Dedifferentiated amniotic fluid mesenchymal stem cell (primary cell): ENCODE results near the gene OAF.
"Not testable (repeated sequence)": the region's sequence is repeated elsewhere in the genome, so short reads cannot be mapped to it uniquely, and the experiment has no call there.

Experiments
- DNase-seq: peaks from one replicate; pipeline ENCODE4 v3.0.0-alpha.2; 2016; ENCODE audit errors: extremely low spot score

Gene OAF

DNA sequence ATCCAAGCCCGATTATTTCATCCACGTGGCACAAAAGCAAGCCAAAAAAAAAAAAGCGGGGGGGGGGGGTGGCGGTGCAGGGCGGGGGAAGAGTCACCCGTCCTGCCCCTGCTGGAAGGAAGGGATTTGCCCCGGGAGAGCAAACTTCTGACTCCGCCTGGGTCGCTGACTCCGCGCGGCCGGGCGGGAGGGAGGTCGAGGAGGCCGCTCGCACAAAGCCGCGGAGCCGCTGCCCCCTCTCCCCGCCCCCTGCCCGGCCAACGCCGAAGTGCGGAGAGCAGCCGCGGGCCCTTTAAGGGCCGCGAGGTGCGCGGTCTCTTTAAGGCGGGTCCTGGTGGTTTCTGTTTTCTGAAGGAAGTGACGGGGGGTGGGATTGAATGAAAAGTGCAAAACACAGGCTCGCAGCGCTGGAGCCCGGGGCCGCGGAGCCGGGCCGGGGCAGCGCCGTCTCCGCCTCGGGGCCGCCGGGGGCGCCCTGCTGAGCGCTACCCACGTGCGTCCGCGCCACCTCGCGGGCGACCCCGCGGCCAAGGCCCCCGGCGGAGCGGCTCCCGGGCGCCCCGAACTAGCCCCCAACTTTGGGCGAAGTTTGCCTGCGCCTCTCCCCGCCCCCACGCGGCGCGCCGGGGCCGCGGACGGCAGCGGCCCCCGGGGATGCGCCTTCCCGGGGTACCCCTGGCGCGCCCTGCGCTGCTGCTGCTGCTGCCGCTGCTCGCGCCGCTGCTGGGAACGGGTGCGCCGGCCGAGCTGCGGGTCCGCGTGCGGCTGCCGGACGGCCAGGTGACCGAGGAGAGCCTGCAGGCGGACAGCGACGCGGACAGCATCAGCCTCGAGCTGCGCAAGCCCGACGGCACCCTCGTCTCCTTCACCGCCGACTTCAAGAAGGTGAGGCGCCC is at the start of gene OAF:
TSS of gene OAF (plus strand) at position 407 of the 896 bp plus-strand sequence. CDS start at position 655, 248 bp downstream.
- peak; percentile 55 for DNase-seq

DNA sequence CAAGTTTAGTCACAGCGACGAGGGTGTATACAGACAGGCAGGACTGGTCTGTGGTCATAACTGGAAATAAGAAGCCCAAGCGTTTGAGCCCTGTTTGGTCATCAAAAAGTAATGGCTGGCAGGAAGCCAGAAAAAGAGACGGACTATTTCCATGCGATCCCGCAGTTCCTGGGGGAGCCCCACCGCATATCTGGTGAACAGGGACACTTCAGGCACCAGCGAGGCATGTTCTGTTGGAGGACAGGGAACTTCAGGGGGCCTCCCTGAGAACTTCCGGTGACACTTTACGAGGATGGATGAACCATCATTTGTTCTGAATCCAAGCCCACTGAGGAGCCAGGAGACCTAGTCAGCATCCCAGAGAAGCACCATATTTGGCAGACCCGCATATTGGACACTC is 43.2 kb upstream of the OAF start:
- DNase-seq = no peak

DNA sequence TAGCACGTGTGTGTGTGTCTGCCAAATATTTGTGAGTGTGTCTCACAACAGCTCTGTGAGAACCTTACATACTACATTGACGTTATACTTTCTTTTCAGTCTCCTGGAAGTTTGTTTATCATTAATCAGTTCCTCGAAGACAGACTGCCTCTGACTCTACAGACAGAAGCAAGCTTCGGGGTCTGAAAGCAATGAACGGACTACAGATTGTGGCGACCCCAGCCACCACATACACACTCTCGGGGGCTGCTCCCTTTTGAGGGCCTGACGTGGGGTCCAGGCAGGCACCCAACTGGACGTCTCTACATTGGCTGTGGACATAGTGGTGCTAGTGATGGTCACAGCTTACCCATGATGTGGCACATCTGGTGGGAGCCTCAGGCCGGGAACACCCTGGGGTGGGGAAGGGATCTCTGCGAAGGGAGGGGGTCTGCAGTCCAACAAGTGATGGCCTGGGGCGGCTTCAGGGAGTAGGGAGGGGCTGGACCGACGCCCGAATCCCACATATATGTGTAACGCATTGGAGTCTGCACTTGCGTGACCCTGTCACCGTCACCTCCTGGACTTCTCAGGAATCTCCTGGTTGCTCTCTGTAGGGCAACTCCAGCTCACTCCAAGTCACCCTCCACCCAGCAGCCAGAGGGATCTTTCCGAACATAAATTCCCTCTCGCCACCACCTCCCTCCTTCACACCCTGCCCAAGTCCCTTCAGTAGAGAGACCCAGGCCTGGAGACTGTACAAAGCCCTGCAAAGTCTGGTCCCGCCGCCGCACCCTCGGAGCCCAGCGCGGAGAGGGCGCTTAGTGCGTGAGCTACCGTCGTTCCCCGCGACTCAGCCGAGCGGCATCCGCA is 42.5 kb upstream of the OAF start:
- DNase-seq = no peak

DNA sequence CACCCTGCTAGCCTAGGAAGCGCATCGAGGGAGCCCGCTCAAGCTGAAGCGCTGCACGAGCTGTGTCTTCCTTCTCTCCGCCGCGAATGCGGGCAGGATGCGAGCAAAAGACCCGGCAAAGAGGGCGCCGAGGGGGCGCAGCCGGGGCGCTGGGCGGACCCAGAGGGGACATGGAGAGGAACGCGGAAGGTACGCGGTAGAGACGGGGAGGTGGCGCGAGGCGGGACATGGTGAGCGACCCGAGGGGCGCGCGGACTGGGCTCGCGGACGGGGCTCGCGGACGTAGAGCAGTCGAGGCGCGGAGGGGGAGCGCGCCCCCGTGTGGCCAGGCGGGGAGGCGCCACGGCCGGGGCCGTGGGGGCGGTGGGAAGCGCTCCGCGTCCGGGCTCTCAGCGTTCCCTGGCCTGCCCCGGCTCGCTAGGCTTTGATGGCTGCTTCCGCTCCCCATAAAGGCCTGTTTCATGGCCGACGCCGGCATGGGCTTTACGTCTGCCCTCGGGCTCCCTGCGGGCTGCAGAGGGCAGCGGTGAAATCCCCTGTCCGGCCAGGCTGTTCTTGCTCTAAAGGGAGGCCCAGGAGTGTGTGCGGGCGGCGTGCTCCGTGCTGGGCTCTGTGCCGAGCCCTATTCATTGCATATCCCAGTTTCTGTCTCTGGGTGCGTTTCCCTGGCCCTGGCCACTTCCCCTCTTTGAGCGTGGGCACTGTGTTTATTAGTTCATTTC is 41.7 kb upstream of the OAF start:
- no peak for DNase-seq

DNA sequence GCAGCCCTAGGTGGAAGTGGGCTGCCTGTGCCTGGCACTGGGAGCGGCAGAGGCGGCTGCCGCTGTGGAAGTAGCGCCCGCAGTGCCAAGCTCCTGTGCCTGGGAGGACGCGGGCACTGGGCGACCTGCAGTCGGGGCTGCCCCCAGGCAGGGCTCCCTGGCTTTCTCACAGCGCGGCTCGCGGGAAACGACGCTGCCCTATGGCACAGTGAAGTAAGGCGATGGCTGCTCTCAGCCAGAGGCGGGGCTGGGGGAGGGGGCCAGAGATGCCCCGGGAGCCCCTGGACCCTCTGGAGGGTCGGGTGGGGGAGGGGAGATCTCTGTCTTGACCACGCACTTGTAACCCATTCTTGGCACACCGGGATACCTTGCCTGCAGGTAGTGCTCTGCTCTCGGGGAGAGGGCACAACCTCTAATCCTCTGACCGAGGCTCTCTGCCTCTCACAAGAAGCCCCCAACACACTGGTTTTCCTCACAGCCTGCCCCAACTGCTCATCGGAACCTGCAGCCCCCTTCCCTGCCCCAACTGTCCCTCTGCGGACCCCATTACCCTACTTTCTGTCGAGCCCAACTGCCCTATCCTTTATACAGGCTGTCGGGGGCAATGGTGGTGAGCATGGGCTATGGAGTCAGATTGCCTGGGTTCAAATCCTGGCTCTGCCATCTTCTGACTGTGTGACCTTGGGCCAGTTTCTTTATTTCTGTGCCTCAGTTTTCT is 40.7 kb upstream of the OAF start:
- no peak for DNase-seq

DNA sequence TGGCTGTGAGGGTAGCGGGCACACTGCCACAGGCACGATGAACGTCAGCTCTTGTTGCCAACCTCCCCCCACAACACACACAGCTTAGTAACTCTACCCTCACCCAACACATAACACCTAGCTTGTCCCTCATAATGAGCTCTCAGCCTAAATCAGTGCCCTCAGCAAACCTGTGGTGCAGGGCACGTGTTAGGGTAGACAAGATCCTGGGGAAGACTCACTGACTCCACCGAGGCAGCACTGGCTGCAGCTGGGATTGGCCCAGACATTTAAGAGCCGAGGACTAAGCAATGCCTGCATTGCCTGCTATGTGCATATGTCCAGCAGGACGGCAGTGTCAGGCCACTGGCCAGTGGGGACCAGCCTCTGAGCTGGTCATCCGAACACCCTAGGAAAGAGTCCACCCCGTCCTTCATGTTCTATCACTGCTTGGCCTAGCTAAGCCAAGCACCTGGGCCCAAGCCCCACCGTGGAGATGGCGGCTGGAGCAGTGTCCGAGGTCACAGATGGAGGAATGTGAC is 40.0 kb upstream of the OAF start:
- no peak for DNase-seq

DNA sequence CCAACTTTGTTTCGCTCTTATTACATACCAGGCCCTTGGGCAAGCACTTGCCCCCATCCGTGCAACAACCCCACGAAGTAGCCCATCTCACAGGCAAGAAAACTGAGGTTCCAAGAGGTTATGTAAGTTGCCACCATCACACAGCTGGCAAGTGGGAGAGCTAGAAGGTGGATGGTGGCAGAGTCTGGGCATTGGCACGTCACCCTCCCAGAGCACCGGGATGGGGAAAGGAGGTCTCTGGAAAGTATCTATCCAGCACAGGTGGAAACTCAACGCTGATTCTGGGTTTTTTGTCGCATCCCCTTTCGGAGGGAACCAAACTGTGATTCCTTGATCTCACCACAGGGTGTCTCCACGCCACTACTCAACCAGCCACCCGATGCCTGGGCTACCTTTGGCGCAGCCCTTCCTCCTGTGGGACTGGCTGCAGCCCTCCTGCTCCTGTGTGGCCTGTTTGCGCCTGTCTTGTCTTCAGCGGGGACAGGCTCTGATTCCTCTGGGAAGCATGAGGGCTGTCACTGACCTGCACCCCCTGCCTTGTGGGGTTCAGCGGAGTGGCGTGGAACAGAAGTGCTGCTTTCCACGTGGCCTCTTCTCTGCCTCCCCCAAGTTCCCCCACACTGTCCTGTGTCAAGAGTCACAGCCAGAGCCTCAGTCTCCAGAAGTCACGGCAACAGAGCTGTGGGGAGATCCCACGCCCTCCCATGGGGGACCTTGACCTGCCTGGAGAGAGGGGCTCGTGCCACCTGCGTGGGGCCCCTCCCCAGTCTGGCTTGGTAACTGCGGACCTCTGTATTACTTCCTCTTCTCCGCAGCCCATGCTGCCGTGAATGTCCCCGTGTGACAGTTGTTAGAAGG is 38.5 kb upstream of the OAF start:
- peak; percentile 35 for DNase-seq

DNA sequence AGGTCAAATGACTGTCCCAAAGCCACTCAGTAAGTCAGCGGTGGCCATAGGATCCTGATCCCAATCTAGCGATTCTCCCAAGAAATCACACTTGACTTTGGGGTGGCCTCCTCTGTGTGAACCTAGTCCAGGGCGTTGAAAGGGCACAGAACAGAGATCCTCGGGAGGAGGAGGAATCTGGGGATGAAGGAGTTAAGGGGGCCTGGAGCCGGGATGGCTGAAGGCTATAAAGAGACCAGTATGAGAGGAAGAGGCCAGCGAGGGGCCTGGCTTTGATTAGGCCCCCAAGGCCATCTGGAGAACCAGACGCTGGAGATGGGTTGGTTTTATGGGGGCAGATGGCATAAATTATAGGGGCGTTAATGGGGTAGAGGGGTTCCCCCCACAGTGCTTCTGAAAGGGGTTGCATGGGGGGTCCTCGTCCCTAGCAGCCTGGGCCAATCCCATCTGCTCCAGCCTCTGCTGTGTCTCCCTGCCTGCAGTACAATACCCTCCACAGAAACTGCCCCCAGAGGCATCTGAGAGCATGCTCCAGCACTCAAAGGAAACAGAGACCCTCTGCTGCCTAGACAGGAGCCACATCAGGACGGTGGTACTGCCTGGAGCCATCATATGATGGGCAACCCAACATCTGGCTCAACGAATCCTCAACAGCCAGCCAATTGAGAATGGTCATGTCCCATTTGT is 37.7 kb upstream of the OAF start:
- DNase-seq = no peak

DNA sequence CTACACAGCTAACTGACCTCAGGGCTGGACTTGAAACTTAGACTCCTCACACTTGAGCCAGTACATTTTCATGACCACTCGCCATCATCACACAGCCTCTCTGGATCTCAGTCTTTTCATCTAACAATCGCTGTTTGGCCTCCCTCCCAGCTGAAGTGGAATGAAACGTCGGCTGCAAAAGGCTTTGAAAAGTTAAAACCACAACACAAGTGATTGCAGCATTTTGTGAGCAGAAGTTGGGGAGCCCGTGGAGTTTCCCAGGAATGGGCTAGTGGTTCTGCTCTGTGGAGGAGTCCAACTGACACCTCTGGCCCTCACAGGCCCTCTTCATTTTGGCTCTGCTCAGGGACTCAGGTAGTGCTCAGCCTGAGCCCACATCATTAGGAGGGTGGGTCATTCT is 37.0 kb upstream of the OAF start:
- DNase-seq = no peak

DNA sequence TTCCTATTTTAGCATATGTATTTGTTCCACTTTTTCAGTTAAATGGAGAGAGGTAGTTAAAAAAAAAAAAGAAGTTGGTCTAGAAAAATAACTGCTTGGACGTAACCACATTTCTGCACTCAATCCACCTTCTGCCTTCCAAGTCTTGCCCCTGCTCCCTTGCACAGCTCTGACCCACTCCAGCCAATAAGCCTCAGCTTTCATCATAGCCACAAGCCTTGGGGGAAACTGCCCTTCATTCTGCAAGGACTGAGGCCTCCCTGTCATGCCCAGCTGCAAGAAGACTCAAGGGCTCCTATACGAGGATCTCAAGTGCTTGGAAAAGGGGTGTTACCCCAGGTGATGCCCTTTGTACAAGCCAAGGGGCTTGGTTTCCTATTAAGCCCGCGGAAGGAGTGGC is 36.0 kb upstream of the OAF start:
- DNase-seq = no peak

DNA sequence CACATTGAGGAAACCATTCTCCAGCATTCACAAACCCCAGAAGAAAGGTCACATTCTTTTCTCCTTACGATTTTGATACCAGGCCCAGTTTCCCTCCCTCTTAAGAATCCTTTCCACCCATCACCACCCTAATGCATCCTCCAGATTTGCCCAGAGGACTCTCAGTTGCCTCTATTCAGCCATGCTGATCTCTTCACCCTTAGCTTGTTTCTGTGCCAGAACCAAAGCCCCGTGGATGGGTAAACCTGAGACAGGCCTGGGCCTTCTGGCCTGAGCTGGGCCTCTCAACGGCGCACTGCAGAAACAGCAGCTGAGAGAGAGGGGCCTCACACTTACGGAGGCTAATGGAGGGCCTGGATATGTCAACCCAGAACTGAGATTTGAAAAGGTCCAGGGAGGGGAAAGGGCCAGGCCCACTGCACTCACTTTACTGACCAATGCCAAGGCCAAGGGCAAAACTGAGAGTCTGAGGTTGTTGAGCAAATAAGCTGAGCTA is 32.2 kb upstream of the OAF start:
- DNase-seq = no peak

DNA sequence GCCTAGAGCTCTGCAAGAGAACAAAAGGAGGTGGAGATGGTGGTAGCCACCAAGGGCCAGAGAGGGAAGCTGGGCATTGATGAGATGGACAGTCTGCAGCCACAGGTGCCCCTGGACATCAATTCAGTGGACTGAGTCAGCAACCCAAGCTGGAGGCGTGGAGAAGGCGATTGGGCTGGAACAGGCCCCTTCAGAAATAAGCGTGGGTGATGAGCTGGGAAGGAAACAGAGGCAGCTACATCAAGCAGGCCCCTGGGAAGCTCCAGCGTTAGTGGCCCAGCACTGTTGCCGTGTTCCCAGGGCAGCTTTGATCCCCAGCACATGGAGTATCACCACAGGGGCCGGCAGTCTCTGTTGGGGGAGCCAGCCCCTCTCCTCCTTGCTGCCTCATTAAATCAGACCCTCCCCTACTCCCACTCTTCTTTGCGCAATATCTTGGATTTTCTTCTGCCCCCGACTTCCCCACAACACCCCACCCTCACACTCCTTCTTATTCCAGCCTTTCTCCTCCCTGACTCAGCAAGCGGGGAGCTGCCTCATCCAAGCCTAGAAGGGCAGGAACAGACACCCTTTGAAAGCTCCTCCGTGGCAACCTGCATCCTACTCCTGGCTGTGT is 31.7 kb upstream of the OAF start:
- no peak for DNase-seq

DNA sequence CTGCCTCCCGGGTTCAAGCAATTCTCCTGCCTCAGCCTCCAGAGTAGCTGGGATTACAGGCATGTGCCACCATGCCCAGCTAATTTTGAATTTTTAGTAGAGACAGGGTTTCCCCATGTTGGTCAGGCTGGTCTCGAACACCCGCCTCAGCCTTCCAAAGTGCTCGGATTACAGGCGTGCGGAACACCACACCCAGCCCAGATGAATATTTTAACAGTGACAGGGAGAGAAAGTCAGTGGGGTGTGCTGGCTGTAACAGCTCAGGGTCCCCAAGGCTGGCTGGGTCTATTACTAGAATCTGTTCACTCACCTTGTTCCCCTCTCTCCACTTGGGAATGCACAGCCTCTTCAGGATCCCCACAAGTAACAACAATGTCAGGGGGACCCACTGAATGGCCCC is 30.8 kb upstream of the OAF start:
- DNase-seq = not testable (repeated sequence)

DNA sequence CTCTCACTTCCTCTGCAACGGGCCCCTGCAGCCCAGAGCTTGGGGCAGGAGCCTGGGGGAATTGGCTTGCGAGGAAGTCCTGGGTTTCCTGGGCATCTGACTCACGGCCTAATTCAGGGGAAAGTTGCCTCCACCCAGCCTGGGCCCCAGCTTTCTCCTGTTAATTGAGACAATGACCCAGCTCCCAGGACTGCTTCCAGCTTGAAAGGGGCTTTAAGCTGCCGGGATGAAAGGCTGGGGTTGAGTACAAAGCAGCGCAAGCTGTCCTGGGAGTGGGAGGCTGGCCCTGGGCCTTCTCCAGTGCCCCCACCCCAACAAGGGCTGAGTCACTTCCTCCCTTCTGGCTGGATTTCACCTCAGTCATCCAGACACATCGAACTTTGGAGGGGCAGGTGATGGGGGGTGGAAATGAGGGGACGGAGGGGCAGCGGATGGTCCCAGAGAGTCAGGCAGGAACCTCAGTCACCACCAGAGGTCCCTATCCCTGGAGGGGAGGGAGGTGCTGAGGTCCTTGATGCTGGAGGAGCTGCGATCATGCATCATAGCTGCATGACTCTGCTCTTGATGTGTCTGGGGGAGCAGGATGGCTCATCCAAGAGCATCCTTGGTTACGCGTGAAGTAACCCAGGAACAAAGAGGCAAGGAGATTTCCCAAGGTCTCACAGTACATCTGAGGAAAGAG is 30.1 kb upstream of the OAF start:
- peak; percentile 43 for DNase-seq

DNA sequence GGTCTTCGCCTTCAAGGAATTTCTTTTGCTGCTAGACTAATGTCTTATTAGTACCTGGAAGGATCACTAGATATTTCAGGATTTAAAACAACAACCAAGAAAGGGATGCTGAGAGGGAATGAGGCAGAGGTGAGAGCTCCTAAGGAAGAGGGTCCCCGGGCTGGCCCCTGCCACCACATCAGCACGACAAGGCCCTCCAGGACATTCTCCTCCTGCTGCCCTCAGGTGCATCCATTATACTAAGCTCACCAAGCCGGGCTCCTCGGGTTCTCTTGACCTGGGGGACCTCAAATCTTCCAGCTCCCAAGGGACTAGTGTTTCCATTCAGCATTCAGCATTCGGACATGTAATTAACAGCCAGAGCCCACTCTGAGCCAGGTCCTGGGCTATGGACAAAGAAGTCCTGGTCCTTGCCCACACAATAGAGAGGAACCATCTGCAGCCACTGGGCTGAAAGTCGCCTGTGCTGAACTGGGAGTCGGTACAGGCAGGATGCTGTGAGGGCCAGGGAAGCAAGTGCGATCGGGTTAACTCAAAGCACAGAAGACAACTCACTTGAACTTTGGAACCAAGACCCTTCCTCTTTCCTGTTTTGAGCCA is 29.4 kb upstream of the OAF start:
- DNase-seq = no peak

DNA sequence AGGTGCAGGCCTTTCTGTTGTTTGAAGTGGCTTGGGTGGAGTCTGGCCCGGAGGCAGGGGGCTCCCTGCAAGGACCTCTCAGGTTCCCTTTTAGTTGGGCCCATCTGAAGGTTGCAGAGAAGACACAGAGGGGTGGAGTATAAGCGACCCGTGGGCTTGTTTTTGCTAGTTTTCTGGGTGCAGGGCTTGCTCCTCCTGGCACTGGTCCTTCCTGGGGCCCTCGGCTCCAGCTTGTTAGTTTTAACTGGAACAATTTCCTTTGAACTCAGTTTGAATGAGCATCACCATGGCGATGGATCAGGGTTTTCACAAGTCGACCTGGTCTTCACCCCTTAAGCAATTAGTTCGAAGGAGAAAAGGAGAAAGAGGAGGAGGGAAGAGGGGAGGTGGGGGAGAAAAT is 28.5 kb upstream of the OAF start:
- DNase-seq = no peak

DNA sequence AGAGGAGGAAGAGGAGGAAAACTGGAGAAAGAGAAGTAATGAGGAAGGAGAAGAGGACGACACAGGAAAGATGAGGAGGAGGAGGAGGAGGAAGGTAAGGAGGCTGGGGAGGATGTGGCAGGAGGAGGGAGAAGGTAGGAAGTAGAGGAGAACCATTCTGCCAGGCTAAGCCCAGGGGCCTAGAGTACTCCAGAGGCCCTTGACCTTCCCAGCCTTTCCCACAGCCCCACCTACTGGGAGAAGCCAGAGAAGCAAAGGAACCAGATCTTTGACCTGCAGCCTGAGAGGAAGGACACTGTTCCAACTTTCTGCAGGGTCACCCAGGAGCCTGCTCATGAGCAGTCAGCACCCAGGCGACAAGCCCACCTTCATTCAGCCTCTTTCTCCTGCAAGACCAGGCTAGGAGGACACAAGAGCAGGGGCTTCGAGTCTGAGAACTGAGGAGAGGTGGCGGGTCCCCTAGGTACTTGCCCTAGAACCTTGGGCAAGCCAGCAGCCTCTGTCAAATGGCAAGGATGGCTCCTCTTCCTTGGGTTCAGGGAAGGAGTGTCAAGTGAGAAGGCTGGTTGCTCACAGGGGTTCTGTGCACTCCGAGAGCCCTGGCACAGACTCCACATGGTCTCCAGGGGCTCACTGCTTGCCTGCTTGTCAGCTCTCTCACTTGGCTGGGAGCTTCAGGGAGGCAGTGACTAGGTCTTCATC is 27.9 kb upstream of the OAF start:
- no peak for DNase-seq
